Measurements from ENCODE around the gene DPM2.

DPM2 gene

DNA sequence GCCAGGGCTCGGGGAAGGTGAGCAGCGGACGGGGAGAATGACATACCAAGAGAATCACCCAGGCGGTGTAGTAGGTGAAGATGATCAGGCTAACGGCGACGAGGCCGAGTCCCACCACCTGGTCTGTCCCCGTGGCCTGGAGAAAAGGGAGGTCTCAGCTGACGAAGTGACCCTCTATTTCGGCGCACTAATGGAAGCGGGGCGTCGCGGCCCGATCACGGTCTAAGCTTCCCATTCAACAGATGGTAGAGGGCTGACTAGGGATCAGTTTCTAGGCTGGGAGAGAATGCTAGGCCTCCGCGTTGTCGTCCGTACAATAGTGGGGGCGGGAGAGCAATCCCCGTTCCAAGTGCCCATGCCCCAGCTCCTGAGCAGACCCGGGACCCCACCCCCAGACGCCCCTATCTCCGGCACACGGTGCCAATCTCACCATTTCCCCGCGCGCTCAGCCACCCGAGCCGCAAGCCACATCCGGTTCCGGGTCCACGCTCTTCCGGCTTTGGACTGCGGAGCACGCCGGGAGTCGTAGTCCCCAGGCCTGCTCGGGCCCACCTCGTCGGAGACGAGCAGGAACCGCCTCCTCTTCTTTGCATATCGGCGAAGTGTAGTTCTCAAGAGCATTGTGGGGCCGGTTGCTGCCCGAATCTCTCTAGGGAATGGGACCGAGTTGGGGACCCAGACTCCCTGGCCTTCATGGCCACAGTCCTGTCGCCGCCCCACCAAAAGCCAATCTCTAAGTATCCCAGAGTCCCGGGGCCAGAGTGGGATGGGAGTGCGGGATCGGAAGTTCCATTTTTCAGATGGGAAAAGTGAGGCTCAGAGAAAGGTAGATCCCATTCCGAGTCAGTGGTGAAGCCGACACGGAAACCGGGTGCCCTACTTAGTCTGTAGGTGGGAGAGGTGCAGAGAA lies at the start of gene DPM2:
Gene DPM2, minus strand, starts transcription at position 467 of the 910 bp plus-strand sequence. Its CDS starts 34 bp downstream, at position 433.
- DNase-seq, result peak; percentile 89

GRCh38 chr9:127987103-127987614 lies 49.5 kb upstream of the DPM2 start:
- DNase-seq, result no peak

- DNase-seq, result no peak
Measured at GRCh38 chr9:127985011-127985410, 47.4 kb upstream of the DPM2 start.

GRCh38 chr9:127983847-127984289 lies 46.2 kb upstream of the DPM2 start:
- no peak for DNase-seq

DNA sequence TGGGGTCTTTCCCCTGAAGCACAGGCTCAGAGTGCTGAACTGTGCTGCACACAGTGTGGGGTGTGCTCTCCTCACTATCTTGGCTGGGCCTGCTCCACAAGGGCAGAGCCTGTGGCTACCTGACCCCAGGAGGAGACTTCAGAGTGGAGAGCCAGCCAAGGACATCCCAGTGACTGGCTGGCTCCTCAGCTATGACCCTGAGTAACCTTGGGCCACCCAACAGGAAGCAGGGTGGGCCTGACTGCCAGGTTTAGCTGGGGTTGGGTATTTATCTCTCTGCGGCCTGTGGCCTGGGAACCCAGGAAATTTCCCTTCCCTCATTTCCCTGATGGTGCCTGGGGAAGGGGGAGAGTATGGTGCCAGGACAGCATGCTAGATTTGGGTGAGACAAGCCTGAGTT lies 45.3 kb upstream of the DPM2 start:
- DNase-seq, result no peak

GRCh38 chr9:127981559-127982121 lies 44.0 kb upstream of the DPM2 start:
- peak; percentile 57 for DNase-seq

DNA sequence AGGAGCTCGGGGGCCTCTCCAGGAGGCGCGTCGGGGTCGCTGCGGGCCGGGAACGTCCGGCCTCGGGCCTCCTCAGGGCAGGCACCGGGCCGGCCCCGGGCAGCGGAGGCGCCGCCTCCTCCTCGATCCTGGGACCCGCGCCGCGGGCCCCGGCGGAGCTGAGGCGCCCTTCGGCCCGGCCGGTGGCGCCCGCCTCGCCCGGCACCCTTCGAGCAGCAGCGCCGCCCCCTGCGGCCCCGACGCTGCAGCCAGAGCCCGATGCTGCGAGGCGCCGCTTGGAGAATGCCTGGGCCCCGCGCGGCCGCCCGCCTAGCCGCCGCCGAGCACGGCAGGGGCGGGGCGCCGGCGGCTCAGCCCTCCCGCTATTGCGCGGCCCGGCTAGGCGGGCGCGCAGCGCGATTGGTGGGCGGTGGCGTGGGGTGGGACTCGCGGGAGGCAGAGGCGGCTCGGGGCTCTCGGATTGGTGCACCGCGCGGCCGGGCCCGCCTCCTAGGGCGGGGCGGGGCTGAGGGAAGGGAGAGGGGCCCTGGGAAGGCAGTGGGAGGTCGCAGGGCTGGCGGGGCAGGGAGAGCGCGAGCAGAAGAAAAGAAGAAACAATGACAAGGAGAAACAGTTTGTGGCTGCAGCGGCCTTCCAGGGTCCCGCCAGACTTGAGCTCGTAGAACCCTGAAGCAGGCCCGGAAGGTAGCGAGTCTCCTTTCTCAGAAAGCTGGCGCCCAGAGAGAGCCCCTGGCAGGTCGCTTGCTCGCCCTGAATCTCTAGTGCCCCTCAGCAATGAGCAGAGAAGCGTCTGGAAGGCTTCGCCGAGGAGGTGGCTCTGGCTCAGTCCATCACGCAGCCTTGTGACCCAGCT lies 43.3 kb upstream of the DPM2 start, which contains the start of gene EEIG1:
Gene EEIG1, minus strand, starts transcription at position 284 of the 853 bp plus-strand sequence. CDS start 852 bp downstream, outside the sequence.
- peak; percentile 98 for DNase-seq

DNA sequence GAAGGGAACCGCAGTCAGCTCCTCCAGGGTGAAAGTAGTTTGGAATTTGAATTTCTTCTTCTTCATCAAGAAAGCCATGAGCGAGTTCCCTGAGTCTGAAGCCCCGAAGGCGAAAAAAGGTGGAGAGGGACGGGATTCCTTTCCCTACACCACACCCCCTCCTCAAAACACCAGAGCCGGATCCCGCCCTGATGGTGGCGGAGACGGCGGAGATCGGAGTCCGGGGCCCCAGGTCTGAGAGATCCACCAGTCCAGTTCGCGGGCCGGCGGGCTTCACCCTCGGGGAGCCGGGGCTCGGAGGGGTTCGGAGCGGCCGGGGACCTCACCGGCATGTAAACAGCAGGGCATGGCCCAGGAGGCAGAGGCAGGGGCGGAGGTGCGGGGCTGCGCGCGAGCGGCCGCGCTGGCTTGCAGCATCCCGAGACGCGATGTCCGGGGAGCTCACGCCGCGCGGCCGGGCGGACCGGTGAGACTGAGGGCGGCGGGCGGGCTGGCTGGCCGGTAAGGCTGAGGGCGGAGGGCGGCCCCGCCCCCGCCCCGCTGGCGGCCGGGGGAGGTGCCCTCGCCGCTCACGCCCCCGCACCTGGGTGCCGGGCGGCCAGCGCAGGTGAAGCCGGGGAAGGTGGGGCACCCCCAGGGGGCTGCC lies 42.5 kb upstream of the DPM2 start:
- peak; percentile 59 for DNase-seq

DNA sequence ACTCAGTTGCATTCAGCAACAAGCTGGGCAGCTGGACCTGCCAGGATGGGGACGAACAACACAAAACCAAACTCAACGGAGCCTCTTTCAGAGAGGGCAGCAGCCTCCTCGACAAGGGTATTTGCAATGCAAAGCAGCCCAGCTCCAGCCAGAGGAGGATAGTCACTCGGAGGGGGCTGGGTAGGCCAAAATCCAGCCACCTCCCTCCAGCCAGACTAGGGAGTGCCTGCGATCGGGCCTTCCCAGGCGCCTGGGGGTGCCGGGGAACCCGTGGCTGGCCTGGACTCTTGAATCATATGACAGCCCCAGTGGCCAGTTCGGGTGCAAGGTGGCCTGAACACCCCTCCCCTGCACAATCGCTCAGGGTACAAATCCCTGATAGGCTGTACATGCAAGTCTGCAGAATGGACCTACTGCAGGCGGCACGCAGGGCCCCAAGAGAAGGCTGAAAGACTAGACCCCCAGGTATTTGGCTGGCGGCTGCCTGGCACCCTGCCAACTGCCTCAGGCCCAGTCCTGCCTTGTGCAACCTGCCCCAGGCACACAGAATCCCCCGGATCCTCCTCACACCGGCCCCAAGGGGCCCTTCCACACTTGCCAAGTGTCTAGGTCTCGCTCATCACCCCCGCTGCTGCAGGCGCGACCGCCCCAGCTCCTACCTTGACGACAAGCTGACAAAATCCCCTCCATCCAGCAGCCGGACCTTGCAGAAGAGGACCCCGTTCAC lies 41.8 kb upstream of the DPM2 start:
- peak; percentile 56 for DNase-seq

GRCh38 chr9:127979015-127979332 lies 41.3 kb upstream of the DPM2 start:
- DNase-seq, result no peak

DNA sequence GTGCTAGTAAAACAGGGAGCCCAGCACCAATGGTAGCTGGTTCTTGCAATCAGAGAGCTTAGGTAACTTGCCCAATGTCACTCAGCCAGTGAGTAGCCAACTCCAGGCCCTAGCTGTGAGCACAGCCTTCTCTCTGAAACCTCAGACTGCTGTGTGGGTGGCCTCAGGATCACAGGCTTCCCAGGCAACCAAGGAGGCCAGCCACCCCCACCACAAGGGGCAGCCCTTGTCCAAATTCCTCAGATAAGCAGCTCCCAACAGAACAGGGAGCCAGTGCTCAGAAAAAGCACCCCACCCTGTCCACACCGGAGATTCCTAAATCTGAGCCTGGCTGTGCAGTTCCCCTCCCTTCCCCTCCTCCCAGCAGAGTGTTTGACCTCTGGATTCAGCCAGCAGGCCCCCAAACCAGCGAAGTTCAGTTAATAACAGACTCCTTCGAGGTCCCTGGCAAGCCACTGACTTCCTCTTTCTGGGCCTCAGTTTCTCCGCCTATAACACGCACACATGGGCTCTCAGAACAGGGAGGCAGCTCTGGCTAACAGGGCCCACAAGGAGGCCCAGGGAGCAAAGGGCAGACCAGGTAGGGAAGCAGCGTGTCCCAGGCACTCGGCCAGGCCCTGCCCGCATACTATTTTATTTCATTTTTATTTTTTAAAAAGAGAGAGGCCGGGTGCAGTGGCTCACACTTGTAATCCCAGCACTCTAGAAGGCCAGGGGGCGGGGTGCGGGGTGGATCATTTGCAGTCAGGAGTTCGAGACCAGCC lies 40.4 kb upstream of the DPM2 start:
- no peak for DNase-seq

DNA sequence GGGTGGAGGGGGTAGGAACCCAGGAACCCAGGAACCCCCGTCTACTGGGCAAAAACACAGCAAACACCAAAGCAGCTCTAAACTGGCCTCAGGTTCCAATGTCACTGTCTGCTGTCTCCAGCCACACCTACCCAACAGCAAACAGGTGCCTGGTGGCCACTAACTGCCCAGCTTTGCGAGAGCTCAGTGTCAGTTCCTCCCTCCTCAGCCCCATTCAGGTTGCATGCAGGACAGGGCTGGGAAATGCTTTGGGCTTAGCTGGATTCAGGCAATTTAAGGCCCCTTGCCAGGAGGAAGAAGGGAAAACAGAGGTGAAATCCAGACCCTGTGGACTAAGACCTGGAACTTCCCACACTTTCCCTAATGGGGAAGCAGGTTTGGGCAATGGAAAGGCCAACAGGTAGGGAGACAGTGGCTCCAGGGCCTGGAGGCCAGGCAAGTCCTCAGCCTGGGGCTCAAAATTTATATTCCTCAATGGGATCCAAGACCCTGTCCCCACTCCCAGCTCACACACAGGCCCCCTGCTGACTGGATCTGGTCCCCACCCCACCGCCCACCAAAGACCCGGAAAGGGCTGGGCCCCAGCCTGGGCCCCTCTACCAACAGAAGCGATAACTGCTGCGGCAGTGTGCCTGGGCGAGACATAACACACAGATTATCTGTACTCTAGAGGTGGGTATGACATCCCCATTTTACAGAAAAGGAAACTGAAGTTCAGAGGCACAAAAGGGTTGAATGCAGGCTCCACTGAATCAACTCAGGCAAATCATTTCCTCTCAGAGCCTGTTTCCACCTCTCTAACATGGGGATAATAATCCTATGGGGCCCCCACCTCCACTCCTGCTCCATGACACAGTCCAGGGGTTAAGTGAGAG lies 39.6 kb upstream of the DPM2 start:
- peak; percentile 59 for DNase-seq

DNA sequence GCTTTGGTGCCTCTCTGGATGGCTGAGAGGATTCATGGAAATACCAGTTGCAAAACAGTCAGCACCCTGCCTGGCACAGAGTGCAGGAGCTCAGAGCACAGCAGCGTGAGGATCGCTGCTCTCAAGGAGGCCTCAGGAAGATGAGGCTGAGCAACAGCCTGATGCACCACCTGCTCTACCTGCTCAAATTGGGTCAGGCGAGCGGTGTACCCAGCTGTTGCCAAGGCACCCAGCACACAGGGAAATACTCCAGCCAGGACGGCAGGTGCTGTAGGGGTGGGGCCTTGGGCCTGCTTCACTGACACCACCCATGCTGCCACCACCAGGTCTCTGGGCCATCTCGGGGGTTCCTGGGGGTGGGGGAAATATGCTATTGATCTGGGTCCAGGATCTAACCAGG lies 38.8 kb upstream of the DPM2 start:
- DNase-seq, result no peak

GRCh38 chr9:127975376-127976315 lies 38.0 kb upstream of the DPM2 start:
- no peak for DNase-seq

GRCh38 chr9:127974769-127975261 lies 37.2 kb upstream of the DPM2 start:
- DNase-seq, result no peak

GRCh38 chr9:127974001-127974768 lies 36.5 kb upstream of the DPM2 start:
- DNase-seq, result no peak

GRCh38 chr9:127973169-127974000 lies 35.7 kb upstream of the DPM2 start:
- no peak for DNase-seq
